IPS-18a (cell line): ENCODE measurements around the gene BCL11A.

Experiments
- H3K27ac ChIP-seq: one replicate; pipeline ENCODE4 v1.5.1; 2013; ENCODE audit warnings: low read length
- H3K27me3 ChIP-seq: one replicate; pipeline ENCODE4 v1.6.1; 2013; ENCODE audit warnings: mild to moderate bottlenecking, low read length; ENCODE audit not compliant: control insufficient read depth, insufficient read depth
- H3K36me3 ChIP-seq: one replicate; pipeline ENCODE4 v1.6.1; 2013; ENCODE audit warnings: low read depth, low read length; ENCODE audit not compliant: control insufficient read depth
- H3K4me1 ChIP-seq: one replicate; pipeline ENCODE4 v1.6.1; 2013; ENCODE audit warnings: low read depth, low read length; ENCODE audit not compliant: control insufficient read depth
- H3K4me3 ChIP-seq: one replicate; pipeline ENCODE4 v1.5.1; 2013; ENCODE audit warnings: low read length
- H3K9ac ChIP-seq: one replicate; pipeline ENCODE4 v1.6.1; 2013; ENCODE audit warnings: mild to moderate bottlenecking, low read length, moderate library complexity
- H3K9me3 ChIP-seq: one replicate; pipeline ENCODE4 v1.6.1; 2013; ENCODE audit warnings: low read depth, low read length; ENCODE audit not compliant: control insufficient read depth

Gene BCL11A

GRCh38 chr2:60551240-60552077 is 2.0 kb downstream of the BCL11A start:
- no peaks in the 10 kb centered on the region for H3K9me3 ChIP-seq
- H3K27ac ChIP-seq: peak overlapping the region; percentile 47
- H3K27me3 ChIP-seq: peaks cover 6% of the 10 kb centered on the region
- H3K36me3 ChIP-seq: peaks cover 3% of the 10 kb centered on the region
- H3K4me1 ChIP-seq: peaks cover 22% of the 10 kb centered on the region
- peak overlapping the region; percentile 90 for H3K4me3 ChIP-seq
- peak overlapping the region; percentile 97 for H3K9ac ChIP-seq

GRCh38 chr2:60550984-60551239 is 2.5 kb downstream of the BCL11A start:
- Histone ChIP-seq H3K27me3 (peaks cover 4% of the 10 kb centered on the region), H3K9ac (peak overlapping the region; percentile 97), H3K4me3 (peak overlapping the region; percentile 90), H3K4me1 (peaks cover 18% of the 10 kb centered on the region), H3K36me3 (peaks cover 9% of the 10 kb centered on the region), H3K9me3 (no peaks in the 10 kb centered on the region), H3K27ac (no peak overlapping the region)

GRCh38 chr2:60550178-60550983 is 3.1 kb downstream of the BCL11A start:
- Histone ChIP-seq H3K9ac (peak overlapping the region; percentile 97), H3K27me3 (peaks cover under 1% of the 10 kb centered on the region), H3K4me3 (peak overlapping the region; percentile 90), H3K27ac (peak overlapping the region; percentile 68), H3K4me1 (peaks cover 18% of the 10 kb centered on the region), H3K36me3 (peaks cover 14% of the 10 kb centered on the region), H3K9me3 (no peaks in the 10 kb centered on the region)

GRCh38 chr2:60549928-60550177 is 3.6 kb downstream of the BCL11A start:
- peaks cover 19% of the 10 kb centered on the region for H3K4me1 ChIP-seq
- peak overlapping the region; percentile 97 for H3K9ac ChIP-seq
- H3K27me3 ChIP-seq: no peaks in the 10 kb centered on the region
- H3K36me3 ChIP-seq: peaks cover 20% of the 10 kb centered on the region
- no peaks in the 10 kb centered on the region for H3K9me3 ChIP-seq
- H3K4me3 ChIP-seq: peak overlapping the region; percentile 90
- peak overlapping the region; percentile 68 for H3K27ac ChIP-seq

- Histone ChIP-seq H3K9me3 (no peaks in the 10 kb centered on the region), H3K9ac (peak overlapping the region; percentile 97), H3K4me3 (peak overlapping the region; percentile 90), H3K27ac (peak overlapping the region; percentile 68), H3K27me3 (no peaks in the 10 kb centered on the region), H3K4me1 (peaks cover 23% of the 10 kb centered on the region), H3K36me3 (peaks cover 24% of the 10 kb centered on the region)
Measured at GRCh38 chr2:60549238-60549927, 4.1 kb downstream of the BCL11A start.

GRCh38 chr2:60548845-60549237 is 4.6 kb downstream of the BCL11A start:
- Histone ChIP-seq H3K36me3 (peaks cover 30% of the 10 kb centered on the region), H3K27me3 (no peaks in the 10 kb centered on the region), H3K27ac (peak overlapping the region; percentile 68), H3K4me3 (peak overlapping the region; percentile 90), H3K9ac (peak overlapping the region; percentile 97), H3K4me1 (peaks cover 29% of the 10 kb centered on the region), H3K9me3 (no peaks in the 10 kb centered on the region)

- Histone ChIP-seq H3K9me3 (no peaks in the 10 kb centered on the region), H3K27me3 (no peaks in the 10 kb centered on the region), H3K4me3 (peak overlapping the region; percentile 90), H3K4me1 (peaks cover 29% of the 10 kb centered on the region), H3K27ac (no peak overlapping the region), H3K9ac (peak overlapping the region; percentile 97), H3K36me3 (peaks cover 35% of the 10 kb centered on the region)
Measured at GRCh38 chr2:60548311-60548710, 5.1 kb downstream of the BCL11A start.

GRCh38 chr2:60547841-60548240 is 5.6 kb downstream of the BCL11A start:
- H3K4me3 ChIP-seq: peak overlapping the region; percentile 90
- H3K36me3 ChIP-seq: peaks cover 38% of the 10 kb centered on the region
- no peak overlapping the region for H3K27ac ChIP-seq
- peak overlapping the region; percentile 97 for H3K9ac ChIP-seq
- H3K9me3 ChIP-seq: no peaks in the 10 kb centered on the region
- peaks cover 29% of the 10 kb centered on the region for H3K4me1 ChIP-seq
- H3K27me3 ChIP-seq: no peaks in the 10 kb centered on the region

GRCh38 chr2:60546756-60547420 is 6.6 kb downstream of the BCL11A start:
- Histone ChIP-seq H3K9me3 (no peaks in the 10 kb centered on the region), H3K27ac (no peak overlapping the region), H3K36me3 (peaks cover 46% of the 10 kb centered on the region), H3K4me3 (no peak overlapping the region), H3K4me1 (peaks cover 29% of the 10 kb centered on the region), H3K9ac (no peak overlapping the region), H3K27me3 (no peaks in the 10 kb centered on the region)

GRCh38 chr2:60544954-60545560 is 8.4 kb downstream of the BCL11A start:
- Histone ChIP-seq H3K4me3 (no peak overlapping the region), H3K27ac (no peak overlapping the region), H3K4me1 (peaks cover 44% of the 10 kb centered on the region), H3K9me3 (no peaks in the 10 kb centered on the region), H3K9ac (no peak overlapping the region), H3K36me3 (peaks cover 59% of the 10 kb centered on the region), H3K27me3 (no peaks in the 10 kb centered on the region)

- H3K9ac ChIP-seq: peak overlapping the region; percentile 5
- no peak overlapping the region for H3K4me3 ChIP-seq
- H3K4me1 ChIP-seq: peaks cover 54% of the 10 kb centered on the region
- no peaks in the 10 kb centered on the region for H3K9me3 ChIP-seq
- peaks cover 59% of the 10 kb centered on the region for H3K36me3 ChIP-seq
- no peak overlapping the region for H3K27ac ChIP-seq
- H3K27me3 ChIP-seq: no peaks in the 10 kb centered on the region
Measured at GRCh38 chr2:60544062-60544461, 9.4 kb downstream of the BCL11A start.
